Astrocyte of the spinal cord (primary cell): Measurements from ENCODE around the gene C1orf232.

Source experiments
- DNase-seq: peaks from one replicate; pipeline ENCODE4 v3.0.0; 2011; ENCODE audit warnings: low read depth, low spot score
- H3K4me3 ChIP-seq: 2 replicates; pipeline ENCODE4 v1.5.1; 2011; ENCODE audit warnings: low read depth, mild to moderate bottlenecking, low read length, moderate library complexity
- in situ Hi-C: cut with HindIII; loops from 2 replicates; pipeline ENCODE4 v1.10.0; 2017; ENCODE audit warnings: low sequenced_read_pairs
- TF ChIP-seq, protein P1 (sequence below): IDR thresholded peaks from 2 replicates; pipeline ENCODE4 v1.5.1; 2012; ENCODE audit warnings: low read depth, mild to moderate bottlenecking, low read length, inconsistent platforms

Gene C1orf232

DNA sequence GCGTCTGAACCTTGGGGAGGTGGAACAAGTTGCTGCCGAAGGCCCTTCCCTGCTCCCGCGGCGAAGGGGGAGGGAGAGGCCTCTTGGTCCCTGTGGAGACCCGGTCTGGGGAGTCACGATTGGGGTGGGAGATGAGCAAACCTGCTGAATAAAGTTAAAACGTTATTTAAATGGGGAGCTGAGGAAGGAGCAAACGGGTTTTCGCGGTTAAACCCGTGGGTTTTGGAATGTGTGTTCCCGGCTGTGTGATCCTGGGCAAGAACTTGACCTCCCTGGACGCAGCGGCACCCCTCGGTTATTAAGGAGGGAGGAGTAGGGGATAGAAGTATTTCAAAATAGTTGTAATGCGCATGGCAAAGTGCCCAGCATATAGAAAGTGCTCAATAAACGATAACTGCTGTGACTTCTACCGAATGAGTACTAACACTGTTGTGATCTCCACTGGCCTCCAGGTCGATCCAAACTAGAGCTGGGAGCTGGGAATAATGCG lies 6.5 kb downstream of the C1orf232 start:
- TF ChIP-seq, protein P1, sequence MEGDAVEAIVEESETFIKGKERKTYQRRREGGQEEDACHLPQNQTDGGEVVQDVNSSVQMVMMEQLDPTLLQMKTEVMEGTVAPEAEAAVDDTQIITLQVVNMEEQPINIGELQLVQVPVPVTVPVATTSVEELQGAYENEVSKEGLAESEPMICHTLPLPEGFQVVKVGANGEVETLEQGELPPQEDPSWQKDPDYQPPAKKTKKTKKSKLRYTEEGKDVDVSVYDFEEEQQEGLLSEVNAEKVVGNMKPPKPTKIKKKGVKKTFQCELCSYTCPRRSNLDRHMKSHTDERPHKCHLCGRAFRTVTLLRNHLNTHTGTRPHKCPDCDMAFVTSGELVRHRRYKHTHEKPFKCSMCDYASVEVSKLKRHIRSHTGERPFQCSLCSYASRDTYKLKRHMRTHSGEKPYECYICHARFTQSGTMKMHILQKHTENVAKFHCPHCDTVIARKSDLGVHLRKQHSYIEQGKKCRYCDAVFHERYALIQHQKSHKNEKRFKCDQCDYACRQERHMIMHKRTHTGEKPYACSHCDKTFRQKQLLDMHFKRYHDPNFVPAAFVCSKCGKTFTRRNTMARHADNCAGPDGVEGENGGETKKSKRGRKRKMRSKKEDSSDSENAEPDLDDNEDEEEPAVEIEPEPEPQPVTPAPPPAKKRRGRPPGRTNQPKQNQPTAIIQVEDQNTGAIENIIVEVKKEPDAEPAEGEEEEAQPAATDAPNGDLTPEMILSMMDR = no peak
- no peak for DNase-seq
- H3K4me3 ChIP-seq = no peak overlapping the region
- in situ Hi-C loops = no loop called here

GRCh38 chr1:26161415-26162219 lies 7.1 kb downstream of the C1orf232 start:
- in situ Hi-C loops = no loop called here
- peak overlapping the region; percentile 18 for H3K4me3 ChIP-seq
- TF ChIP-seq, protein P1 = peak; percentile 2
- peak; percentile 33 for DNase-seq

DNA sequence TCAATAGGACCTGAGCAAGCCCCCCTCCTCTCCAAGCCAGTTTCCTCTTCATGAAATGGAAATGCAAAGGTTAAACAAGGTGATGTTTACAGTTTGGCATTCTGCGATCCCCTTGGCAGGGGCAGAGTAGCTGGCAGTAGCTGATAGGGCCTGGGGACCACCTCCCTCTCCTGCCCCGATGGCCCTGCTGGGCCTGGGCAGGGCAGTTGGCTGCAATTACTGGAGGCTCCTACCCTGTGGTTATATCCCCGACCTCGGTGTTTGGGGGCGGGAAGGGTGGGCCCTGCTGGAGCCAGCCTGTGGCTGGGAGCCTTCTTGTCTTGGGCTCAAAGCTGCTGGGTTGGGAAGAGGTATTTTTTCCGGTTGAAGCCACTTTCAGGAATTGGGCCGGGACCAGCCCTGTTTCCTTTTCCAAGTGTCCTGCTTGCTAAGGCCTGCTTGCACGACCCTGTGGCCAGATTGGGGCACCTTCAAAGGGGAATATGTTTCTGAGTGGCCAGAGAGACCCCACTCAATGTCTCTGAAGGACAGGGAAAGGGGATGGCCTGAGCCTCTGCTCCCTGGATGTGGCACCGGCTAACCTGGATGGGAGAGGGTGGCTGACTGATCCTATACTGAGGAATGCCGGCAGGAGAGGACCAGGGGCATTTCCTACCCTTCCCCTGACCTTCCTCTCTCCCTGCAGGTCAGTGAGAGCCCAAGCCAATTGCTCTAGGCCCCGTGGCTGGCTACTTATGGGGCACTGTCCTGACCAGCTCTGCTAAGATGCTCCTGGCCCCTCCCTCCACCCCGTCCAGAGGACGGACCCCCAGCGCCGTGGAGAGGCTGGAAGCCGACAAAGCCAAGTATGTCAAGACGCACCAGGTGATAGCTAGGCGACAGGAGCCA lies 8.0 kb downstream of the C1orf232 start:
- no peak for DNase-seq
- in situ Hi-C loops = no loop called here
- TF ChIP-seq, protein P1 = no peak
- no peak overlapping the region for H3K4me3 ChIP-seq

DNA sequence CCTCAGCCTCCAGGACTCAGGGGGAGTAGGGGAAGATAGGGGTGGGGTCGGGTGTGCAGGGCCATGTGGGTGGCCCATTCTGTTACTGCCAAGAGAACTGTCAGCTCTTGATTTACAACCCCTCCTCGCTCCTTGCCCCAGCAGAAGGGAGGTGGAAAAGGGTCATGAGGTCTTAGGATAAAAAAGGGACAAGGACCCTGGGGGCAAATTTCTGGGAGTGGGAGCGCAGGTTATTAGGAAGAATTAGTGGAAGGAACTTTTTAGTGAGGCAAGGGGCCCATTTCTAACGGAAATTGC lies 9.1 kb downstream of the C1orf232 start:
- in situ Hi-C loops = no loop called here
- no peak for DNase-seq
- TF ChIP-seq, protein P1 = no peak
- no peak overlapping the region for H3K4me3 ChIP-seq

- TF ChIP-seq, protein P1 = no peak
- no peak for DNase-seq
- in situ Hi-C loops = no loop called here
- H3K4me3 ChIP-seq = no peak within 1 kb of the TSS
These were observed 9.6 kb downstream of the C1orf232 start, which contains the start of gene FAM110D for GRCh38 chr1:26158908-26159742. FAM110D (plus strand) TSS chr1:26159079; CDS start chr1:26161292, 2,213 bp downstream.
